ENCODE measurements around the gene MC5R.

- TF ChIP-seq CTCF (IDR thresholded peaks at IDR 0.05) (no peak), POLR2A (IDR thresholded peaks at IDR 0.05) (no peak), POLR2AphosphoS5 (IDR thresholded peaks at IDR 0.05) (no peak), EP300 (IDR thresholded peaks at IDR 0.05) (no peak)
These were observed 14.3 kb upstream of the MC5R start for GRCh38 chr18:13809531-13810255.
